OCI-LY7 (cell line): ENCODE data around the gene SMCP. TPM values are rescaled to one million over a fixed set of nuclear protein-coding genes. Genes with fewer than 3 reads are reported as not detected.

Source experiments
- BruUV-seq: library from RNA; stranded (reverse); fragments of 400-500 nt; replicated peaks from 2 replicates; lab custom pipeline; 2021; lab: Mats Ljungman, UMichigan
- CTCF ChIA-PET: fragments of 300-600 bp; sonication (Branson Sonifier 250); formaldehyde crosslinking; loops from one replicate; lab custom pipeline; 2022; ENCODE audit warnings: antibody characterized with exemption; ENCODE audit not compliant: unreplicated experiment; lab: Charles Lee
- POLR2A ChIA-PET: fragments of 300-600 bp; sonication (Branson Sonifier 250); formaldehyde crosslinking; loops from one replicate; lab custom pipeline; 2022; ENCODE audit warnings: antibody characterized with exemption; lab: Charles Lee
- DNase-seq: peaks from one replicate; pipeline ENCODE4 v3.0.0-alpha.2; 2015; ENCODE audit warnings: low spot score
- H2AFZ ChIP-seq: fragments of 200-600 bp; sonication (generic), shearing (Covaris generic); 2 replicates; pipeline ENCODE4 v1.6.1; 2014; ENCODE audit warnings: mild to moderate bottlenecking, antibody characterized with exemption, low read length, moderate library complexity
- H3K27ac ChIP-seq: fragments of 200-600 bp; sonication (generic); 2 replicates; pipeline ENCODE4 v1.5.1; 2014; ENCODE audit warnings: mixed run types, low read depth, mild to moderate bottlenecking, moderate library complexity, low read length, inconsistent platforms; ENCODE audit not compliant: poor library complexity, severe bottlenecking
- H3K36me3 ChIP-seq: fragments of 200-600 bp; sonication (generic); 2 replicates; pipeline ENCODE4 v1.6.1; 2014; ENCODE audit warnings: mild to moderate bottlenecking, antibody characterized with exemption, low read length, moderate library complexity, mixed read lengths; ENCODE audit not compliant: insufficient read depth
- H3K4me1 ChIP-seq: fragments of 200-600 bp; sonication (generic); 2 replicates; pipeline ENCODE4 v1.5.1; 2014; ENCODE audit warnings: mild to moderate bottlenecking, low read length; ENCODE audit not compliant: insufficient read depth, poor library complexity, severe bottlenecking
- H3K4me2 ChIP-seq: fragments of 200-600 bp; sonication (generic); 2 replicates; pipeline ENCODE4 v1.6.1; 2014; ENCODE audit warnings: mild to moderate bottlenecking, low read length
- H3K4me3 ChIP-seq: fragments of 200-600 bp; sonication (generic); 2 replicates; pipeline ENCODE4 v1.5.1; 2014; ENCODE audit warnings: mild to moderate bottlenecking, low read depth, low read length; ENCODE audit not compliant: poor library complexity, severe bottlenecking
- H3K79me2 ChIP-seq: fragments of 200-600 bp; sonication (generic); 2 replicates; pipeline ENCODE4 v1.6.1; 2016; ENCODE audit warnings: low read depth, mild to moderate bottlenecking, low read length, moderate library complexity, mixed read lengths; ENCODE audit not compliant: insufficient read depth
- H3K9me2 ChIP-seq: fragments of 200-600 bp; sonication (generic); 2 replicates; pipeline ENCODE4 v1.6.1; 2016; ENCODE audit warnings: mild to moderate bottlenecking, low read length, mixed read lengths; ENCODE audit not compliant: insufficient read depth
- H3K9me3 ChIP-seq: fragments of 200-600 bp; sonication (generic); 2 replicates; pipeline ENCODE4 v1.6.1; 2014; ENCODE audit warnings: mild to moderate bottlenecking, mixed run types, low read length, mixed read lengths
- H4K20me1 ChIP-seq: fragments of 200-600 bp; sonication (generic); 2 replicates; pipeline ENCODE4 v1.6.1; 2014; ENCODE audit warnings: mild to moderate bottlenecking, antibody characterized with exemption, low read length, moderate library complexity, mixed read lengths; ENCODE audit not compliant: insufficient read depth
- EZH2phosphoT487 ChIP-seq: fragments of 200-600 bp; sonication (generic); IDR thresholded peaks from 2 replicates; pipeline ENCODE4 v1.6.1; 2018; ENCODE audit warnings: low read depth, borderline replicate concordance, mild to moderate bottlenecking, mixed run types, antibody characterized with exemption, low read length, moderate library complexity, mixed read lengths
- intact Hi-C: fragments of 100-400 bp; cut with micrococcal nuclease; formaldehyde crosslinking; loops from one replicate; pipeline ENCODE4 v1.10.0; 2022; ENCODE audit not compliant: unreplicated experiment
- total RNA-seq, 2 experiments: library from RNA; depleted of rRNA in 1 of 2; stranded (reverse); fragments of >200 nt in 1 of 2; shearing (Covaris generic) in 1 of 2; gene quantifications; 2 replicates each; pipeline ENCODE4 v1.2.3, GENCODE V29; 2014 to 2022
- TF ChIP-seq, protein P1 (sequence below): fragments of 200-600 bp; sonication (generic); conservative IDR thresholded peaks from 2 replicates; pipeline ENCODE4 v1.5.1; 2014; ENCODE audit warnings: mild to moderate bottlenecking, antibody characterized with exemption, low read length, moderate library complexity, mixed read lengths

SMCP gene
- total RNA-seq, 2 experiments from 2014 or later, result not detected

DNA sequence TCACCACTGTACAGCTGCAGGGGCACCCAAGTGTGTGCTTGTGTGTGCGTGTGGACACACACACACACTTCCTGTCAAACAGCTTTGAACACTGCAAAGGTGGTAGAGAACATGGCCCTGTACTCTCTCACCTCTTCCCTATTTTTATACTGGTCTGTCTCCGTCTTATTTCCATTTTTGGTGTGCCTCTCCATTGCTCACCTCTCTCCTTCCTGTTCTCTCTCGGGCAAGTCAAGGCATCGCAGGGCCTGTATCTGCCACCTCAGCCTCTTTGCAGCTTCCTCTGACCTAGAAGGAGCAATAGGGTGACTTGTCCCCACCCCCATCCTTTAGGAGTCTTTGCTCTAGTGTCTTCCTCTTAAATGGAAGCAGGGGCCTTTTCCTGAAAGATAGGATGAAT, 2.2 kb downstream of the SMCP start:
- H3K36me3 ChIP-seq, result no peaks in the 10 kb centered on the region
- H3K79me2 ChIP-seq, result no peaks in the 10 kb centered on the region
- CTCF ChIA-PET, result no interaction called here
- POLR2A ChIA-PET, result no interaction called here
- H3K9me3 ChIP-seq, result no peaks in the 10 kb centered on the region
- H3K27ac ChIP-seq, result no peak overlapping the region
- no peaks in the 10 kb centered on the region for H3K4me1 ChIP-seq
- BruUV-seq, result no TSS peak
- no peak overlapping the region for H3K4me3 ChIP-seq
- no peaks in the 10 kb centered on the region for H4K20me1 ChIP-seq
- H3K4me2 ChIP-seq, result no peak overlapping the region
- TF ChIP-seq EZH2phosphoT487, result no peak
- no peak for DNase-seq
- intact Hi-C loops, result no loop called here
- H3K9me2 ChIP-seq, result no peaks in the 10 kb centered on the region
- H2AFZ ChIP-seq, result no peak overlapping the region

GRCh38 chr1:152880907-152881306, 2.8 kb downstream of the SMCP start:
- intact Hi-C loops, result no loop called here
- Histone ChIP-seq H3K9me2 (no peaks in the 10 kb centered on the region), H4K20me1 (no peaks in the 10 kb centered on the region), H3K4me1 (no peaks in the 10 kb centered on the region), H3K79me2 (no peaks in the 10 kb centered on the region), H3K4me2 (no peak overlapping the region), H3K27ac (no peak overlapping the region), H3K4me3 (no peak overlapping the region), H3K36me3 (no peaks in the 10 kb centered on the region), H3K9me3 (no peaks in the 10 kb centered on the region), H2AFZ (no peak overlapping the region)
- POLR2A ChIA-PET, result interaction anchor here (0.7 kb wide), 1 partner anchor 374 kb away, joined by 7 read pairs; no protein-coding TSS in a partner anchor
- no TSS peak for BruUV-seq
- DNase-seq, result no peak
- CTCF ChIA-PET, result no interaction called here
- TF ChIP-seq, protein P1, sequence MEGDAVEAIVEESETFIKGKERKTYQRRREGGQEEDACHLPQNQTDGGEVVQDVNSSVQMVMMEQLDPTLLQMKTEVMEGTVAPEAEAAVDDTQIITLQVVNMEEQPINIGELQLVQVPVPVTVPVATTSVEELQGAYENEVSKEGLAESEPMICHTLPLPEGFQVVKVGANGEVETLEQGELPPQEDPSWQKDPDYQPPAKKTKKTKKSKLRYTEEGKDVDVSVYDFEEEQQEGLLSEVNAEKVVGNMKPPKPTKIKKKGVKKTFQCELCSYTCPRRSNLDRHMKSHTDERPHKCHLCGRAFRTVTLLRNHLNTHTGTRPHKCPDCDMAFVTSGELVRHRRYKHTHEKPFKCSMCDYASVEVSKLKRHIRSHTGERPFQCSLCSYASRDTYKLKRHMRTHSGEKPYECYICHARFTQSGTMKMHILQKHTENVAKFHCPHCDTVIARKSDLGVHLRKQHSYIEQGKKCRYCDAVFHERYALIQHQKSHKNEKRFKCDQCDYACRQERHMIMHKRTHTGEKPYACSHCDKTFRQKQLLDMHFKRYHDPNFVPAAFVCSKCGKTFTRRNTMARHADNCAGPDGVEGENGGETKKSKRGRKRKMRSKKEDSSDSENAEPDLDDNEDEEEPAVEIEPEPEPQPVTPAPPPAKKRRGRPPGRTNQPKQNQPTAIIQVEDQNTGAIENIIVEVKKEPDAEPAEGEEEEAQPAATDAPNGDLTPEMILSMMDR, result no peak
- no peak for TF ChIP-seq EZH2phosphoT487

GRCh38 chr1:152884085-152884484, 6.0 kb downstream of the SMCP start:
- no peak overlapping the region for H3K4me3 ChIP-seq
- H3K27ac ChIP-seq, result no peak overlapping the region
- BruUV-seq, result no TSS peak
- no peak overlapping the region for H2AFZ ChIP-seq
- ChIA-PET POLR2A (no interaction called here), CTCF (no interaction called here)
- no peaks in the 10 kb centered on the region for H3K9me3 ChIP-seq
- H3K4me2 ChIP-seq, result no peak overlapping the region
- H3K79me2 ChIP-seq, result no peaks in the 10 kb centered on the region
- intact Hi-C loops, result no loop called here
- no peaks in the 10 kb centered on the region for H3K36me3 ChIP-seq
- no peak for DNase-seq
- no peaks in the 10 kb centered on the region for H3K4me1 ChIP-seq
- no peaks in the 10 kb centered on the region for H3K9me2 ChIP-seq
- no peak for TF ChIP-seq EZH2phosphoT487
- TF ChIP-seq, protein P1, result no peak
- no peaks in the 10 kb centered on the region for H4K20me1 ChIP-seq
